ENCODE results near the gene AP1M1. TPM values are rescaled to one million over a fixed set of nuclear protein-coding genes. Genes with fewer than 3 reads are reported as not detected.

The AP1M1 gene
- total RNA-seq, 1 experiment from 2014 or later: 30.3 TPM

GRCh38 chr19:16159655-16160054, 38.1 kb upstream of the AP1M1 start:
- Histone ChIP-seq H3K4me2 (ENCODE audit: insufficient read depth, insufficient read length, low read length) (no peak overlapping the region), H3K27me3 (ENCODE audit: insufficient read depth, low read length) (no peaks in the 10 kb centered on the region), H2BK5ac (ENCODE audit: insufficient read length, low read length) (no peak overlapping the region), H3K23ac (ENCODE audit: insufficient read length, low read depth, low read length) (no peak overlapping the region), H3K4me1 (ENCODE audit: insufficient read depth, low read length) (no peaks in the 10 kb centered on the region), H2BK15ac (ENCODE audit: low read depth, low read length) (no peak overlapping the region), H4K5ac (ENCODE audit: insufficient read length, low read depth, low read length) (no peak overlapping the region), H3K79me2 (ENCODE audit: insufficient read depth, low read length) (no peaks in the 10 kb centered on the region), H4K8ac (replicated peaks; ENCODE audit: insufficient read length, low read depth, low read length) (no peak overlapping the region), H3K14ac (ENCODE audit: insufficient read depth, low read length) (no peak overlapping the region), H3K9me3 (ENCODE audit: control insufficient read depth, low read depth, low read length) (no peaks in the 10 kb centered on the region), H3T11ph (ENCODE audit: low read length) (no peak overlapping the region), H2BK12ac (ENCODE audit: insufficient read length, low read depth, low read length) (no peak overlapping the region), H2AK5ac (ENCODE audit: insufficient read length, low read length) (no peak overlapping the region), H3K23me2 (ENCODE audit: insufficient read length, low read depth, low read length, poor library complexity, severe bottlenecking) (no peaks in the 10 kb centered on the region), H3K56ac (ENCODE audit: insufficient read length, low read depth, low read length) (no peak overlapping the region), H3K79me1 (ENCODE audit: insufficient read depth, low read depth, low read length, poor library complexity, severe bottlenecking) (no peaks in the 10 kb centered on the region), H4K20me1 (ENCODE audit: control insufficient read depth, insufficient read depth, insufficient read length) (no peaks in the 10 kb centered on the region), H3K18ac (ENCODE audit: insufficient read length, low read depth, low read length) (no peak overlapping the region), H2BK20ac (ENCODE audit: low read depth, low read length, poor library complexity, severe bottlenecking) (no peak overlapping the region), H4K91ac (ENCODE audit: insufficient read length, low read depth, low read length) (no peak overlapping the region), H3K9ac (ENCODE audit: extremely low read depth, insufficient read length, low read length) (no peak overlapping the region), H3K27ac (ENCODE audit: insufficient read length, low read depth, low read length) (no peak overlapping the region), H2AFZ (ENCODE audit: low read length) (no peak overlapping the region), H3K4ac (ENCODE audit: low read depth, low read length) (no peak overlapping the region), H2BK120ac (ENCODE audit: low read depth, low read length, poor library complexity, severe bottlenecking) (no peak overlapping the region)
- Mint-ChIP-seq H3K9me3 (no peaks in the 10 kb centered on the region; a peak in 1 of 5 replicates), H3K4me3 (no peak overlapping the region), H3K27me3 (ENCODE audit: low read depth) (peaks cover 1% of the 10 kb centered on the region; the same call in 1 of the 2 replicates), H3K27ac (no peak overlapping the region), H3K36me3 (ENCODE audit: insufficient read depth in 1 of 3, low read depth in 3 of 3) (no peaks in the 10 kb centered on the region), H3K4me1 (no peaks in the 10 kb centered on the region)
- TF ChIP-seq CTCF (conservative IDR thresholded peaks at IDR 0.05): no peak
- no CpG with 5 or more reads among the region's 5 CpGs for WGBS (ENCODE audit: extremely low coverage, insufficient read length, low lambda C conversion rate)
- DNase-seq: no peak

Data from H9 (cell line).